Left lung (tissue), 10 donors: ENCODE results near the gene PRKCD. TPM values are rescaled to one million over a fixed set of nuclear protein-coding genes. Genes with fewer than 3 reads are reported as not detected.

Experiments used
- ATAC-seq: fragments of 200-7000 bp; cut with Tn5 transposase; one replicate; pipeline ENCODE4 v1.9.1; 2020; ENCODE audit warnings: moderate library complexity
- DNase-seq, 4 donors: peaks; one replicate each; pipeline ENCODE4 v3.0.0-alpha.2; 2013 to 2020
- H3K27ac ChIP-seq, 2 donors: fragments of 200-600 bp; sonication (generic) in 1 of 2; one replicate each; pipeline versions ENCODE4 v1.5.0 to v1.8.0; 2020 to 2021
- H3K27me3 ChIP-seq, 2 donors: fragments of 200-600 bp; sonication (generic) in 1 of 2; one replicate each; pipeline versions ENCODE4 v1.5.0 to v1.8.0; 2020 to 2021
- H3K36me3 ChIP-seq, 2 donors: fragments of 200-600 bp; sonication (generic) in 1 of 2; one replicate each; pipeline versions ENCODE4 v1.5.0 to v1.8.0; 2020 to 2021
- H3K4me1 ChIP-seq, 2 donors: fragments of 200-600 bp; one replicate each; pipeline ENCODE4 v1.8.0; 2021
- H3K4me3 ChIP-seq, 2 donors: fragments of 200-600 bp; sonication (generic) in 1 of 2; one replicate each; pipeline versions ENCODE4 v1.5.0 to v1.8.0; 2020 to 2021; ENCODE audit warnings: mild to moderate bottlenecking in 1 of 2
- H3K9me3 ChIP-seq, 2 donors: fragments of 200-600 bp; sonication (generic) in 1 of 2; one replicate each; pipeline versions ENCODE4 v1.5.0 to v1.8.0; 2020 to 2021
- CTCF ChIP-seq, 2 donors: fragments of 200-600 bp; sonication (generic) in 1 of 2; IDR thresholded peaks; one replicate each; pipeline versions ENCODE4 v1.5.0 to v1.8.0; 2021; ENCODE audit warnings: antibody characterized with exemption in 2 of 2
- intact Hi-C, 2 donors: fragments of 100-400 bp; cut with DNase I; formaldehyde crosslinking; loops; one replicate each; pipeline versions ENCODE4 v1.11.2 to v1.14.2; 2022
- polyA plus RNA-seq, 6 donors: library from polyadenylated mRNA; unstranded; fragments of 120-200 nt; gene quantifications; one replicate each; pipeline ENCODE4 v1.2.1, GENCODE V29; 2013; ENCODE audit not compliant: insufficient read length in 6 of 6
- total RNA-seq, 2 donors: library from RNA; stranded (reverse); fragmentation: NEBNext Ultra II Directional; extraction: Animal tissue kit (Norgen Biotek cat#: 25700); gene quantifications; one replicate each; pipeline ENCODE4 v1.2.1, GENCODE V29; 2021
- donor health status: DM: no; HTN: yes; CAD: no.
- donor health status: DM: no; HTN: no; CAD: no.

Gene PRKCD
- total and polyA plus RNA-seq, 8 donors, result 45.5 to 73.7 (median 53.0) TPM

GRCh38 chr3:53200501-53201498, 39.8 kb downstream of the PRKCD start:
- H3K4me3 ChIP-seq, result no peak overlapping the region
- H3K27me3 ChIP-seq, result no peaks in the 10 kb centered on the region
- DNase-seq (no peak), ATAC-seq (no peak)
- H3K27ac ChIP-seq, result no peak overlapping the region
- H3K9me3 ChIP-seq, result no peaks in the 10 kb centered on the region
- TF ChIP-seq CTCF (IDR thresholded peaks at IDR 0.05), result no peak
- H3K4me1 ChIP-seq, result peaks cover under 1 to 15% of the 10 kb centered on the region in 2 donors
- no peaks in the 10 kb centered on the region for H3K36me3 ChIP-seq
- intact Hi-C loops, result no loop called here

- no peaks in the 10 kb centered on the region for H3K9me3 ChIP-seq
- H3K36me3 ChIP-seq, result no peaks in the 10 kb centered on the region
- no peak overlapping the region for H3K4me3 ChIP-seq
- no peak for DNase-seq
- H3K27ac ChIP-seq, result no peak overlapping the region
- no peak for ATAC-seq
- intact Hi-C loops, result no loop called here
- H3K27me3 ChIP-seq, result no peaks in the 10 kb centered on the region
- TF ChIP-seq CTCF (IDR thresholded peaks at IDR 0.05), result no peak
- no peaks in the 10 kb centered on the region for H3K4me1 ChIP-seq
Measured at GRCh38 chr3:53202331-53203015, 41.5 kb downstream of the PRKCD start.

- TF ChIP-seq CTCF (IDR thresholded peaks at IDR 0.05), result no peak
- no peak overlapping the region for H3K4me3 ChIP-seq
- H3K27me3 ChIP-seq, result no peaks in the 10 kb centered on the region
- intact Hi-C loops, result no loop called here
- peaks cover 0 to 13% of the 10 kb centered on the region in 2 donors for H3K9me3 ChIP-seq
- H3K27ac ChIP-seq, result no peak overlapping the region
- no peak for ATAC-seq
- peaks cover 0 to 7% of the 10 kb centered on the region in 2 donors for H3K4me1 ChIP-seq
- no peaks in the 10 kb centered on the region for H3K36me3 ChIP-seq
- DNase-seq, result no peak
Measured at GRCh38 chr3:53211706-53212702, 51.0 kb downstream of the PRKCD start.

- H3K27ac ChIP-seq, result no peak overlapping the region
- ATAC-seq, result no peak
- H3K4me3 ChIP-seq, result no peak overlapping the region
- no peak for DNase-seq
- H3K4me1 ChIP-seq, result peaks cover 0 to 7% of the 10 kb centered on the region in 2 donors
- no peaks in the 10 kb centered on the region for H3K36me3 ChIP-seq
- intact Hi-C loops, result no loop called here
- no peaks in the 10 kb centered on the region for H3K27me3 ChIP-seq
- H3K9me3 ChIP-seq, result peaks cover 0 to 11% of the 10 kb centered on the region in 2 donors
- TF ChIP-seq CTCF (IDR thresholded peaks at IDR 0.05), result no peak
Measured at GRCh38 chr3:53213276-53213675, 52.3 kb downstream of the PRKCD start.
